K562 (cell line): ENCODE measurements around the gene CARD8. TPM values are rescaled to one million over a fixed set of nuclear protein-coding genes. Genes with fewer than 3 reads are reported as not detected.
A peak's percentile ranks its signal among the peaks of the same experiment; 100 is the strongest.
"Not testable (repeated sequence)": the region's sequence is repeated elsewhere in the genome, so short reads cannot be mapped to it uniquely, and the experiment has no call there.

Source experiments
- ATAC-seq: fragments of 200-7000 bp; cut with Tn5 transposase; 3 replicates; pipeline ENCODE4 v1.9.1; 2020; ENCODE audit warnings: moderate library complexity
- BruUV-seq: library from RNA; stranded (reverse); fragments of 400-500 nt; replicated peaks from 2 replicates; lab custom pipeline; 2021; lab: Mats Ljungman, UMichigan
- CTCF ChIA-PET: fragments of 300-600 bp; formaldehyde crosslinking; extraction: SDS; loops from one replicate; lab custom pipeline; 2021; ENCODE audit warnings: low intra/inter-chr PET ratio; lab: Yijun Ruan, JAX
- POLR2A ChIA-PET: fragments of 300-600, 350-650 bp; sonication (Branson Sonifier 250); formaldehyde crosslinking; extraction: SDS; loops from one replicate; lab custom pipeline; 2021; ENCODE audit warnings: antibody characterized with exemption, inconsistent platforms; lab: Yijun Ruan, JAX
- DNase-seq, 4 experiments: peaks; one replicate each; pipeline versions ENCODE4 v3.0.0 to v3.0.0-alpha.2; 2011 to 2018; ENCODE audit warnings: low spot score in 3 of 4, mixed read lengths in 3 of 4; ENCODE audit errors: extremely low read depth in 1 of 4
- FAIRE-seq: peaks from 2 replicates; lab custom pipeline; 2011; peaks lifted over from hg19 to GRCh38; lab: Jason Lieb, UNC
- H2AFZ ChIP-seq: 2 replicates; pipeline ENCODE4 v1.6.0; 2011; ENCODE audit warnings: low read depth, low read length, control low read depth, inconsistent platforms
- H3K27ac ChIP-seq: fragments of 200-600 bp; 3 replicates; pipeline ENCODE4 v1.8.0; 2011; ENCODE audit warnings: low read depth, mild to moderate bottlenecking, control low read depth, inconsistent platforms, low read length, moderate library complexity, mixed read lengths; ENCODE audit errors: extremely low read depth
- H3K27me3 ChIP-seq, 2 experiments: fragments of 300-600 bp in 1 of 2; 2 replicates in 1 of 2; 3 replicates in 1 of 2; pipeline versions ENCODE4 v1.6.0 to v1.8.0; 2011; ENCODE audit warnings: inconsistent platforms in 2 of 2, low read length in 2 of 2, mild to moderate bottlenecking in 1 of 2, mixed read lengths in 1 of 2, moderate library complexity in 1 of 2; ENCODE audit not compliant: control insufficient read depth in 2 of 2, insufficient read depth in 2 of 2
- H3K36me3 ChIP-seq: fragments of 300-600 bp; 3 replicates; pipeline ENCODE4 v1.8.0; 2011; ENCODE audit warnings: mild to moderate bottlenecking, low read length, inconsistent platforms; ENCODE audit not compliant: control insufficient read depth, insufficient read depth
- H3K4me1 ChIP-seq, 2 experiments: fragments of 200-600 bp in 1 of 2; replicated peaks in 1 of 2; 2 replicates in 1 of 2; 3 replicates in 1 of 2; pipeline versions ENCODE4 v1.5.1 to v1.8.0; 2011; ENCODE audit warnings: inconsistent platforms in 2 of 2, low read length in 2 of 2, mild to moderate bottlenecking in 1 of 2, mixed read lengths in 1 of 2, moderate library complexity in 1 of 2; ENCODE audit not compliant: control insufficient read depth in 2 of 2, insufficient read depth in 2 of 2
- H3K4me2 ChIP-seq: 2 replicates; pipeline ENCODE4 v1.6.1; 2011; ENCODE audit warnings: low read length, control low read depth, inconsistent platforms, mixed read lengths; ENCODE audit not compliant: insufficient read depth
- H3K4me3 ChIP-seq: fragments of 200-600 bp; sonication (generic), shearing (Covaris generic); 2 replicates; pipeline ENCODE4 v1.5.1; 2016; ENCODE audit warnings: control low read depth, inconsistent platforms
- H3K79me2 ChIP-seq: fragments of 200-600 bp; 3 replicates; pipeline ENCODE4 v1.8.0; 2011; ENCODE audit warnings: low read length, inconsistent platforms; ENCODE audit not compliant: control insufficient read depth, insufficient read depth
- H3K9ac ChIP-seq, 2 experiments: 2 replicates each; pipeline versions ENCODE4 v1.6.0 to v1.6.1; 2011; ENCODE audit warnings: low read depth in 2 of 2, low read length in 2 of 2, control low read depth in 1 of 2, inconsistent platforms in 1 of 2, mild to moderate bottlenecking in 1 of 2, mixed read lengths in 1 of 2; ENCODE audit not compliant: insufficient read depth in 1 of 2
- H3K9me1 ChIP-seq: one replicate; pipeline ENCODE4 v1.6.0; 2011; ENCODE audit warnings: inconsistent platforms, mild to moderate bottlenecking, low read length, moderate library complexity; ENCODE audit not compliant: control insufficient read depth, insufficient read depth
- H3K9me3 ChIP-seq: replicated peaks from 2 replicates; pipeline ENCODE4 v1.5.1; 2011; ENCODE audit warnings: low read depth, low read length, inconsistent platforms; ENCODE audit not compliant: control insufficient read depth, insufficient read depth
- H4K20me1 ChIP-seq: replicated peaks from 2 replicates; pipeline ENCODE4 v1.6.1; 2011; ENCODE audit warnings: low read length, inconsistent platforms, mixed read lengths; ENCODE audit not compliant: control insufficient read depth, insufficient read depth
- EHMT2 ChIP-seq: fragments of 450-650 bp; IDR thresholded peaks from 2 replicates; pipeline ENCODE4 v1.6.1; 2018; ENCODE audit warnings: antibody characterized with exemption
- NR2C1 ChIP-seq, 2 experiments: fragments of 450-650 bp; IDR thresholded peaks; 2 replicates each; pipeline ENCODE4 v1.6.1; 2017; ENCODE audit warnings: mild to moderate bottlenecking in 2 of 2, antibody characterized with exemption in 1 of 2, inconsistent platforms in 1 of 2, missing compliant biosample characterization in 1 of 2, missing genetic modification characterization in 1 of 2
- SIN3B ChIP-seq: fragments of 450-650 bp; IDR thresholded peaks from 2 replicates; pipeline ENCODE4 v1.6.1; 2017; ENCODE audit warnings: low read depth, mild to moderate bottlenecking, moderate library complexity
- ZNF224 ChIP-seq: sonication (generic); formaldehyde crosslinking; IDR thresholded peaks from 2 replicates; pipeline ENCODE4 v1.8.0; 2022; ENCODE audit warnings: mild to moderate bottlenecking, missing genetic modification reagents
- WGBS: fragments of 100-300 bp; shearing (Covaris generic); methylation state at CpG from one replicate; pipeline ENCODE4 v1.1.6; 2016; ENCODE audit warnings: low coverage, mixed read lengths; ENCODE audit not compliant: insufficient coverage; ENCODE audit errors: missing lambda C conversion rate; 5-methylcytosine and 5-hydroxymethylcytosine counted together
- in situ Hi-C: fragments of 300-500 bp; cut with MboI; formaldehyde crosslinking; loops from 4 replicates; pipeline ENCODE4 v1.15.0; 2018; ENCODE audit warnings: inconsistent platforms, mixed read lengths
- intact Hi-C: fragments of 100-400 bp; cut with micrococcal nuclease; formaldehyde crosslinking; loops from 2 replicates; pipeline ENCODE4 v1.14.2; 2022
- polyA plus RNA-seq, 8 experiments: library from polyadenylated mRNA; depleted of rRNA in 4 of 8; stranded (reverse) in 5 of 8; unstranded in 3 of 8; fragments of >200 nt; fragmentation: Nextera tagmentation in 2 of 8; fragmentation: Illumina TruSeq in 1 of 8; extraction: Ambion mirVana in 2 of 8; extraction: Trizol in 1 of 8; gene quantifications; 2 replicates each; pipeline versions ENCODE4 v1.2.1 to v1.2.3, GENCODE V29; 2011 to 2014; ENCODE audit warnings: inconsistent platforms in 1 of 8, missing spikeins in 1 of 8
- total RNA-seq, 7 experiments: library from RNA; depleted of rRNA in 6 of 7; stranded (reverse); fragments of >200 nt in 6 of 7; fragmentation: Illumina TruSeq in 2 of 7; extraction: Trizol in 2 of 7; gene quantifications; 2 replicates each; pipeline versions ENCODE4 v1.2.1 to v1.2.3, GENCODE V29; 2011 to 2021; ENCODE audit warnings: low replicate concordance in 1 of 7
- TF ChIP-seq, protein P1 (sequence below): fragments of 450-650 bp; formaldehyde crosslinking; IDR thresholded peaks from 2 replicates; pipeline ENCODE4 v1.4.0; 2020; ENCODE audit warnings: mild to moderate bottlenecking, moderate library complexity
- TF ChIP-seq, protein P2 (sequence below): fragments of 450-650 bp; IDR thresholded peaks from 2 replicates; pipeline ENCODE4 v1.6.1; 2018; ENCODE audit warnings: mild to moderate bottlenecking, low read depth; ENCODE audit not compliant: partially characterized antibody
- TF ChIP-seq, protein P3 (sequence below): fragments of 250-450 bp; sonication (Bioruptor Pico); IDR thresholded peaks from 2 replicates; pipeline ENCODE4 v1.8.0; 2022; ENCODE audit warnings: inconsistent platforms
- TF ChIP-seq, protein P4 (sequence below): IDR thresholded peaks from 2 replicates; pipeline ENCODE4 v1.6.1; 2016; ENCODE audit warnings: missing genetic modification characterization, missing compliant biosample characterization

The CARD8 gene
- total and polyA plus RNA-seq, 9 of the 15 experiments (the other 6 are each of a cell fraction or from before 2014, with no cell fraction given): 11.5 to 26.4 (median 20.8) TPM

DNA sequence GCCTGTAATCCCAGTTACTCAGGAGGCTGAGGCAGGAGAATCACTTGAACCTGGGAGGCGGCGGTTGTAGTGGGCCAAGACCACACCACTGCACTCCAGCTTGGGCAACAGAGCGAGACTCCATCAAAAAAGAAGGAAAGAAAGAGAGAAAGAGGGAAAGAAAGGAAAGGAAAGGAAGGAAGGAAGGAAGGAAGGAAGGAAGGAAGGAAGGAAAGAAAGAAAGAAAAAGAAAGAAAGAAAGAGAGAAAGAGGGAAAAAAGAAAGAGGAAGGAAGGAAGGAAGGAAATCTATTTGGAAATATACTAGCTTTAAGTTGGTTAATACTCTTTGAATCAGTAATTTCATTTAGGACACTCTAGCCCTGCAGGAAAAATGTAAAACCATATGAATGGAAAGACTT lies 34.9 kb downstream of the CARD8 start:
- FAIRE-seq, CTCF ChIA-PET, intact Hi-C loops: not testable (repeated sequence)

DNA sequence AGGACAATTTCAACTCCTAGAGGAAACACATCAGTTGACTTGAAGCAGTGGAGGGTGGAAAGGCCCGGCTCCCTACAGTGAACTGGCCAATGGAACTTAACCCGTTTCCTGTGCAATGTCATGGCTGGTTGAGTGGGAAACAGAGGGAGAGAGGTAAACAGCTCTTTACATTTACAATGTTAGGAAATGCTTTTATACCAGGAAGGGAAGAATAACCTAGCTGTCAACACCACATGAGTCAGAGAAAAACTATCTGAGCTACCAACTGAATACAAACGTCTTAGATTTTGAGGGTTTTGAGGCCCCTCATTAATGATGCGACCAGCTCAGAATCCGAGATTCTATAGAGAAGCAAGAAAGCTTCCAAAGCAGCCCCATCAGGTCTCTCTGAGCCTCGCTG lies 36.7 kb downstream of the CARD8 start:
- ATAC-seq: no peak
- no peaks in the 10 kb centered on the region for H3K36me3 ChIP-seq
- TF ChIP-seq, protein P1, sequence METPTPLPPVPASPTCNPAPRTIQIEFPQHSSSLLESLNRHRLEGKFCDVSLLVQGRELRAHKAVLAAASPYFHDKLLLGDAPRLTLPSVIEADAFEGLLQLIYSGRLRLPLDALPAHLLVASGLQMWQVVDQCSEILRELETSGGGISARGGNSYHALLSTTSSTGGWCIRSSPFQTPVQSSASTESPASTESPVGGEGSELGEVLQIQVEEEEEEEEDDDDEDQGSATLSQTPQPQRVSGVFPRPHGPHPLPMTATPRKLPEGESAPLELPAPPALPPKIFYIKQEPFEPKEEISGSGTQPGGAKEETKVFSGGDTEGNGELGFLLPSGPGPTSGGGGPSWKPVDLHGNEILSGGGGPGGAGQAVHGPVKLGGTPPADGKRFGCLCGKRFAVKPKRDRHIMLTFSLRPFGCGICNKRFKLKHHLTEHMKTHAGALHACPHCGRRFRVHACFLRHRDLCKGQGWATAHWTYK: no peak
- TF ChIP-seq, protein P2, sequence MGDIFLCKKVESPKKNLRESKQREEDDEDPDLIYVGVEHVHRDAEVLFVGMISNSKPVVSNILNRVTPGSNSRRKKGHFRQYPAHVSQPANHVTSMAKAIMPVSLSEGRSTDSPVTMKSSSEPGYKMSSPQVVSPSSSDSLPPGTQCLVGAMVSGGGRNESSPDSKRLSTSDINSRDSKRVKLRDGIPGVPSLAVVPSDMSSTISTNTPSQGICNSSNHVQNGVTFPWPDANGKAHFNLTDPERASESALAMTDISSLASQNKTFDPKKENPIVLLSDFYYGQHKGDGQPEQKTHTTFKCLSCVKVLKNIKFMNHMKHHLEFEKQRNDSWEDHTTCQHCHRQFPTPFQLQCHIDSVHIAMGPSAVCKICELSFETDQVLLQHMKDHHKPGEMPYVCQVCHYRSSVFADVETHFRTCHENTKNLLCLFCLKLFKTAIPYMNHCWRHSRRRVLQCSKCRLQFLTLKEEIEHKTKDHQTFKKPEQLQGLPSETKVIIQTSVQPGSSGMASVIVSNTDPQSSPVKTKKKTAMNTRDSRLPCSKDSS: no peak
- TF ChIP-seq, protein P3, sequence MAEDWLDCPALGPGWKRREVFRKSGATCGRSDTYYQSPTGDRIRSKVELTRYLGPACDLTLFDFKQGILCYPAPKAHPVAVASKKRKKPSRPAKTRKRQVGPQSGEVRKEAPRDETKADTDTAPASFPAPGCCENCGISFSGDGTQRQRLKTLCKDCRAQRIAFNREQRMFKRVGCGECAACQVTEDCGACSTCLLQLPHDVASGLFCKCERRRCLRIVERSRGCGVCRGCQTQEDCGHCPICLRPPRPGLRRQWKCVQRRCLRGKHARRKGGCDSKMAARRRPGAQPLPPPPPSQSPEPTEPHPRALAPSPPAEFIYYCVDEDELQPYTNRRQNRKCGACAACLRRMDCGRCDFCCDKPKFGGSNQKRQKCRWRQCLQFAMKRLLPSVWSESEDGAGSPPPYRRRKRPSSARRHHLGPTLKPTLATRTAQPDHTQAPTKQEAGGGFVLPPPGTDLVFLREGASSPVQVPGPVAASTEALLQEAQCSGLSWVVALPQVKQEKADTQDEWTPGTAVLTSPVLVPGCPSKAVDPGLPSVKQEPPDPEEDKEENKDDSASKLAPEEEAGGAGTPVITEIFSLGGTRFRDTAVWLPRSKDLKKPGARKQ (CRISPR knock-in tag): no peak
- TF ChIP-seq ZNF224 (CRISPR knock-in tag) (no peak), SIN3B (no peak), NR2C1 (IDR thresholded peaks at IDR 0.05) (no peak), NR2C1 (tag; IDR thresholded peaks at IDR 0.05) (no peak), EHMT2 (no peak)

More for the DNA sequence above, 34.9 kb downstream of the CARD8 start:
- H3K36me3 ChIP-seq, H3K4me1 ChIP-seq, ATAC-seq, DNase-seq, H3K9ac ChIP-seq, H3K4me3 ChIP-seq, H3K4me2 ChIP-seq, H3K27ac ChIP-seq, POLR2A ChIA-PET, H2AFZ ChIP-seq, H3K9me3 ChIP-seq, H3K9me1 ChIP-seq, H3K79me2 ChIP-seq, BruUV-seq, in situ Hi-C loops, H4K20me1 ChIP-seq, H3K27me3 ChIP-seq: not testable (repeated sequence)
- no CpG with 5 or more reads among the region's 3 CpGs for WGBS
- TF ChIP-seq, protein P4, sequence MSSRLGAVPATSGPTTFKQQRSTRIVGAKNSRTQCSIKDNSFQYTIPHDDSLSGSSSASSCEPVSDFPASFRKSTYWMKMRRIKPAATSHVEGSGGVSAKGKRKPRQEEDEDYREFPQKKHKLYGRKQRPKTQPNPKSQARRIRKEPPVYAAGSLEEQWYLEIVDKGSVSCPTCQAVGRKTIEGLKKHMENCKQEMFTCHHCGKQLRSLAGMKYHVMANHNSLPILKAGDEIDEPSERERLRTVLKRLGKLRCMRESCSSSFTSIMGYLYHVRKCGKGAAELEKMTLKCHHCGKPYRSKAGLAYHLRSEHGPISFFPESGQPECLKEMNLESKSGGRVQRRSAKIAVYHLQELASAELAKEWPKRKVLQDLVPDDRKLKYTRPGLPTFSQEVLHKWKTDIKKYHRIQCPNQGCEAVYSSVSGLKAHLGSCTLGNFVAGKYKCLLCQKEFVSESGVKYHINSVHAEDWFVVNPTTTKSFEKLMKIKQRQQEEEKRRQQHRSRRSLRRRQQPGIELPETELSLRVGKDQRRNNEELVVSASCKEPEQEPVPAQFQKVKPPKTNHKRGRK (tag): peak; percentile 65; the same call in 1 of the 2 replicates

More for the DNA sequence above, 36.7 kb downstream of the CARD8 start:
- Histone ChIP-seq H3K4me3 (no peak overlapping the region), H4K20me1 (no peaks in the 10 kb centered on the region), H3K4me2 (no peak overlapping the region), H3K9me1 (no peaks in the 10 kb centered on the region), H2AFZ (no peak overlapping the region), H3K27ac (no peak overlapping the region), H3K9ac (no peak overlapping the region), H3K79me2 (no peaks in the 10 kb centered on the region), H3K27me3 (no peaks in the 10 kb centered on the region), H3K4me1 (no peaks in the 10 kb centered on the region; a peak in 1 of 5 replicates), H3K9me3 (no peaks in the 10 kb centered on the region)
- intact Hi-C loops (no loop called here), in situ Hi-C loops (no loop called here)
- no TSS peak for BruUV-seq
- 55% methylated on average over 6 of the region's 6 CpGs for WGBS
- FAIRE-seq: no peak
- DNase-seq: no peak
- ChIA-PET CTCF (no interaction called here), POLR2A (interaction anchor here (0.6 to 1.7 kb wide), 2 partner anchors 14 to 22 kb away, joined by 3 to 6 read pairs; no protein-coding TSS in a partner anchor)
